ENCODE data around the gene ZNF441. TPM values are rescaled to one million over a fixed set of nuclear protein-coding genes. Genes with fewer than 3 reads are reported as not detected.

ZNF441 gene
- polyA plus RNA-seq, 1 donor from 2014 or later: 138 TPM

- no peak for TF ChIP-seq CTCF (IDR thresholded peaks at IDR 0.05; ENCODE audit: poor library complexity, severe bottlenecking)
- TF ChIP-seq EZH2 (IDR thresholded peaks at IDR 0.05; ENCODE audit: borderline replicate concordance, insufficient read depth, low read length, poor library complexity, severe bottlenecking): no peak
These were observed 40.2 kb downstream of the ZNF441 start (continued) for GRCh38 chr19:11807099-11807380.

- Histone ChIP-seq H3K79me2 (replicated peaks; ENCODE audit: insufficient read depth, low read length) (peaks cover 2% of the 10 kb centered on the region), H3K27ac (ENCODE audit: low read length) (peak overlapping the region; percentile 88), H2AFZ (ENCODE audit: low read depth, low read length) (peak overlapping the region; percentile 36), H3K27me3 (ENCODE audit: insufficient read depth, low read depth, low read length) (no peaks in the 10 kb centered on the region), H3K9me3 (ENCODE audit: low read length) (peaks cover 4% of the 10 kb centered on the region), H3K4me3 (ENCODE audit: low read length) (peak overlapping the region; percentile 90), H3K36me3 (ENCODE audit: insufficient read depth, low read length) (no peaks in the 10 kb centered on the region), H3K9me2 (ENCODE audit: insufficient read depth, low read length) (no peaks in the 10 kb centered on the region), H3K9ac (ENCODE audit: low read length) (peak overlapping the region; percentile 87), H4K20me1 (ENCODE audit: insufficient read depth) (no peaks in the 10 kb centered on the region), H3F3A (ENCODE audit: insufficient read depth, low read length, poor library complexity, severe bottlenecking) (no peaks in the 10 kb centered on the region), H3K4me2 (ENCODE audit: low read length) (peak overlapping the region; percentile 56)
- no peak for TF ChIP-seq SMC3 (conservative IDR thresholded peaks at IDR 0.05; ENCODE audit: poor library complexity)
- TF ChIP-seq REST (IDR thresholded peaks at IDR 0.05; ENCODE audit: borderline replicate concordance): no peak
- TF ChIP-seq TAF1 (IDR thresholded peaks at IDR 0.05; ENCODE audit: low read depth): no peak
- TF ChIP-seq POLR2AphosphoS5 (IDR thresholded peaks at IDR 0.05): no peak
- no peak for TF ChIP-seq MXI1 (conservative IDR thresholded peaks at IDR 0.05; ENCODE audit: poor library complexity, severe bottlenecking)
- no peak for TF ChIP-seq EP300 (conservative IDR thresholded peaks at IDR 0.05; ENCODE audit: poor library complexity, severe bottlenecking)
- TF ChIP-seq CTCF (IDR thresholded peaks at IDR 0.05; ENCODE audit: poor library complexity, severe bottlenecking): no peak
- TF ChIP-seq RAD21 (conservative IDR thresholded peaks at IDR 0.05): no peak
These were observed 46.9 kb downstream of the ZNF441 start for GRCh38 chr19:11813703-11814028.
